Suppressor macrophage treated with lipopolysaccharide for 1 hour (primary cell): ENCODE results near the gene IRF9.

Experiments used
- DNase-seq, 3 donors: peaks; one replicate each; pipeline ENCODE4 v3.0.0-alpha.2; 2020 to 2022

The IRF9 gene

GRCh38 chr14:24132061-24132685, 28.9 kb upstream of the IRF9 start:
- no peak for DNase-seq

- DNase-seq, result no peak
These were observed 28.1 kb upstream of the IRF9 start for GRCh38 chr14:24132976-24133375.

- no peak for DNase-seq
These were observed 27.3 kb upstream of the IRF9 start for GRCh38 chr14:24133735-24134134.

DNA sequence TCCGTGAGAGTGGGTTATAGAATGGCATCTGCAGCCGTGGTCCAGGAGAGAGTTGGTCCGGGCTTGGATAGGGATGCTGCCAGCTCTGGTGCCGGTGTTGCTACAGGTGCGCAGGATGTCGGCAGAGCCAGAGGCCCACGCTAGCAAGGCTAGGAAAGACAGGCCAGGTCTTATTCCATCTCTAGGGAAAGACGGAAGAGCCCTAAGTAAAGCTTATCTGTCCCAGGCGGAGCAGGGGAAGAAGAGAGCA, 25.6 kb upstream of the IRF9 start:
- DNase-seq, result no peak

DNA sequence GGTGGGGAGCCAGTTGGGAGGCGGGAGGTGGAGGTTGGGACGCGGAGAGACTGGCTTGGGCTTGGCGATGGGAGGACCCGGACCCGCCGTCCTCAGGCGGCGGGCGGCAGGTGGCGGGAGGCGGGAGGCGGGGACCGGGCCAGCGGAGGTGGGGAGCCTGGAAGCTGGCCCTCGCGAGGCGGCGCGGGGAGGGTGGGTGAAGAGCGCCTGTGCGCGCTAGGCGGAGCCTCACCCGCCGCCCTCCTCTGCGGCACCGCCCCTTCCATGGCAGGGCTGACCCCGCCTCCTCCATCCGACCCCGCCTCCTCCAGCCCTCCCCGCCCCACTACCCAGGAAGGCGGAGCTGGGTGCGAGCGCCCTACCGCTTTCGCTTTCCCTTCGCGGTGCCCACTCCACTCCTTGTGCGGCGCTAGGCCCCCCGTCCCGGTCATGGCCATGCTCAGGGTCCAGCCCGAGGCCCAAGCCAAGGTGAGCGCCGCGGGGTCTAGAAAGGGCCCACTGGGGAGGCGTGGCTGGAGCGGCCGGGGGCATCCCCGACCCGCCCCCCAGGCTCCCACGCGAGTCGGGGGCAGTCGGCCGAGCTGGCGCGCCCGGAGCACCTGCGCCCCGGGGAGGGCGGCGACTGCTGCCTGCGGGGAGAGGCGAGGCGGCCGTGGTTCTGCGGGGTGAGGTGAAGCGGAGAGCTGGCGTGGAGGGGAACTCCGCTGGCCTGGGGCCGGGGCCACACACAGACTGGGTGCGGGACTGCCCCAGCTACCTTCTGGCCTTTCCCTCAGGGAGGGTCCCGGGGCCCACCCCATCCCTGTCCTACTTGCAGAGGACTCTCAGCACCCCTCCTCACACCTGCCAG, 25.0 kb upstream of the IRF9 start, which contains the start of gene PSME1:
Gene PSME1 (plus strand): TSS at position 361 of the 850 bp plus-strand sequence. CDS start 69 bp downstream, at position 430.
- DNase-seq, result peak; percentile 92 to 98 (median 96)

GRCh38 chr14:24136684-24137528, 24.2 kb upstream of the IRF9 start:
- DNase-seq, result no peak

- DNase-seq, result no peak
These were observed 23.3 kb upstream of the IRF9 start for GRCh38 chr14:24137529-24138395.

- DNase-seq, result peak in 1 of 3 donors; percentile 29
These were observed 22.4 kb upstream of the IRF9 start for GRCh38 chr14:24138396-24139271.

GRCh38 chr14:24139272-24139934, 21.7 kb upstream of the IRF9 start:
- DNase-seq, result no peak

GRCh38 chr14:24141097-24141880, 19.8 kb upstream of the IRF9 start, which contains the start of gene EMC9:
Gene EMC9 (minus strand): TSS chr14:24141591. CDS start chr14:24141304, 287 bp downstream.
- peak; percentile 100 for DNase-seq

GRCh38 chr14:24143511-24143910, 17.6 kb upstream of the IRF9 start:
- peak in 2 of 3 donors; percentile 47 to 55 for DNase-seq

DNA sequence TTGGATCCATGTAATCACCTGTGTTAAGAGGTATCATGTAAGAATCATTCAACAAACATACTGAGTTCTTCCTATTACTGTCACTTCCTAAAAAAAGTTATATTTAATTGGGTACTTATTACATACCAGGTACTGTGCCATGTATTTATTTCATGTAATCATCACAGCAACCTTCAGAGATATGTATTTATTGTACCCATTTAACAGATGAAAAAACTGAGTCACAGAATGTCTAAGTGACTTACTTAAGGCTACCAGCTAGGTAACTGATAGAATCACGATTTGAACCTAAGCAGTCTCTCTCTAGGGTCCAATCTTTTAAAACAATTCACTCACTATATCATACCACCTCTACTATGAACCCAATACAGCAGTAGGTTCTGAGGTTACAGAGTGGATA, 16.6 kb upstream of the IRF9 start:
- DNase-seq, result no peak

- DNase-seq, result no peak
These were observed 15.8 kb upstream of the IRF9 start for GRCh38 chr14:24145219-24145618.

DNA sequence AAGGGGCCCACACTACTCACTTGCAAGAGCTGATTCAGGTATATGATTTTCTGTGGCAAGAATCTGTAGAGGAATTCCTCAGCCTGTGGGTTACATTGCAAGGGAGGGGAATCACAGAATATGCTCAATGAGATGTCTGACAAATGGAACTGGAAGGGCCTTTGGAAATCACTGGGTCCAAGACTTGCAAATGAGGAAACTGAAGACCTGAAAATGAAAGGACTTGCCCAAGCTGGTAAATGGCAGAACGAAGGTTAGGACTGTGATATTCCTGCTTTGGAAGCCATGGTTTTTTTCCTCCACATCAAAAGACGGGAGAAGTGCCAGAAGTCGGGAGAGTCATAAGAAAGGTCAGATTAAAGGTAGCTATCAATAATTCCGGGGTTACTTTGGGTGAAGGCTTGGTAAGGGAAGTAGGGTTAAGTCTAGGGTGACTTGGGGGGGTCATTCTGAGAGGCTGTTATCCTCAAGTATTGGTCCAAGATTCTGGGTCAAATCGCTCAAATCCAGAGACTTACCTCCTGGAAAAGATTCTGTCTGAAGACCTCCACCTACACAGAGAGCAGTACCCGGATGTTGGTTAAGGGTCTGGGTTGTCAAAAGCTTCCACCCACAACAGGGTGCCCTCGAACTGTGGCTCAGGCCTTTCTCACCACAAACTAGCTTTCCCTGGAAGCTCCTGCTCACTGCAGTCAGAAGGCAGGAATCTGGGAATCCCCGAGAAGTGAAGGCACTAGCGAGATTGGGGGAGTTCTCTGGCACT, 15.2 kb upstream of the IRF9 start:
- peak; percentile 72 to 87 (median 76) for DNase-seq

GRCh38 chr14:24146453-24146977, 14.6 kb upstream of the IRF9 start, which contains the start of gene PSME2:
Gene PSME2 (minus strand): TSS chr14:24146610. CDS start chr14:24146581, 29 bp downstream.
- DNase-seq, result peak; percentile 96 to 98 (median 97)

GRCh38 chr14:24146978-24147760, 13.9 kb upstream of the IRF9 start, which contains the start of gene RNF31:
Gene RNF31 (plus strand): TSS chr14:24147498. CDS start chr14:24147699, 201 bp downstream.
- peak; percentile 99 for DNase-seq

DNA sequence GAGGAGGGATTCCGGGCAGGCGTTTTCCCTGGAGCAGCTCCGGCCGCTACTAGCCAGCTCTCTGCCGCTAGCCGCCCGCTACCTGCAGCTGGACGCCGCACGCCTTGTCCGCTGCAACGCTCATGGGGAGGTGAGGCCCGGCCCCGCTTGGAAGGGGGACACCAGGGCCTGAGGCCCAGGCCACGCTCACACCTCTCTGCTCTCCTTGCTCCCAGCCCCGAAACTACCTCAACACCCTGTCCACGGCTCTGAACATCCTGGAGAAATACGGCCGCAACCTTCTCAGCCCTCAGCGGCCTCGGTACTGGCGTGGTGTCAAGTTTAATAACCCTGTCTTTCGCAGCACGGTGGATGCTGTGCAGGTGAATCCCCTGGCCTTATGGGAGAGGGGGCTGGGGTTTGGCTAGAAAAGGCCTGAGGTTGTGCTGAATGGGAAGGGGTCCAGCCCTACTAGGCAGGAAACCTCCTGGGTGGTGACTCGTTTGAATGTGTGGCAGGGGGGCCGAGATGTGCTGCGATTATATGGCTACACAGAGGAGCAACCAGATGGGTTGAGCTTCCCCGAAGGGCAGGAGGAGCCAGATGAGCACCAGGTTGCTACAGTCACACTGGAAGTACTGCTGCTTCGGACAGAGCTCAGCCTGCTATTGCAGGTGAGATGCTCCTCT, 13.2 kb upstream of the IRF9 start:
- DNase-seq, result no peak
